ENCODE measurements around the gene COG5.

Gene COG5

GRCh38 chr7:107166736-107167426 lies 396.8 kb downstream of the COG5 start:
- H3K9me3 ChIP-seq (ENCODE audit: severe bottlenecking) = no peaks in the 10 kb centered on the region
- DNase-seq = no peak
- H3K4me3 ChIP-seq (ENCODE audit: low read depth, low read length) = peak overlapping the region; percentile 86
- H3K27me3 ChIP-seq (ENCODE audit: insufficient read depth, low read depth, severe bottlenecking) = no peaks in the 10 kb centered on the region
- H3K27ac ChIP-seq = peak overlapping the region; percentile 64
- TF ChIP-seq, protein P1, sequence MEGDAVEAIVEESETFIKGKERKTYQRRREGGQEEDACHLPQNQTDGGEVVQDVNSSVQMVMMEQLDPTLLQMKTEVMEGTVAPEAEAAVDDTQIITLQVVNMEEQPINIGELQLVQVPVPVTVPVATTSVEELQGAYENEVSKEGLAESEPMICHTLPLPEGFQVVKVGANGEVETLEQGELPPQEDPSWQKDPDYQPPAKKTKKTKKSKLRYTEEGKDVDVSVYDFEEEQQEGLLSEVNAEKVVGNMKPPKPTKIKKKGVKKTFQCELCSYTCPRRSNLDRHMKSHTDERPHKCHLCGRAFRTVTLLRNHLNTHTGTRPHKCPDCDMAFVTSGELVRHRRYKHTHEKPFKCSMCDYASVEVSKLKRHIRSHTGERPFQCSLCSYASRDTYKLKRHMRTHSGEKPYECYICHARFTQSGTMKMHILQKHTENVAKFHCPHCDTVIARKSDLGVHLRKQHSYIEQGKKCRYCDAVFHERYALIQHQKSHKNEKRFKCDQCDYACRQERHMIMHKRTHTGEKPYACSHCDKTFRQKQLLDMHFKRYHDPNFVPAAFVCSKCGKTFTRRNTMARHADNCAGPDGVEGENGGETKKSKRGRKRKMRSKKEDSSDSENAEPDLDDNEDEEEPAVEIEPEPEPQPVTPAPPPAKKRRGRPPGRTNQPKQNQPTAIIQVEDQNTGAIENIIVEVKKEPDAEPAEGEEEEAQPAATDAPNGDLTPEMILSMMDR (IDR thresholded peaks at IDR 0.05; ENCODE audit: low read depth, low read length) = no peak
- H3K36me3 ChIP-seq = no peaks in the 10 kb centered on the region

- Histone ChIP-seq H3K27ac (no peak overlapping the region), H3K4me3 (ENCODE audit: low read depth, low read length) (no peak overlapping the region), H3K27me3 (ENCODE audit: insufficient read depth, low read depth, severe bottlenecking) (no peaks in the 10 kb centered on the region), H3K36me3 (no peaks in the 10 kb centered on the region), H3K9me3 (ENCODE audit: severe bottlenecking) (no peaks in the 10 kb centered on the region)
- DNase-seq = no peak
- TF ChIP-seq, protein P1 (IDR thresholded peaks at IDR 0.05; ENCODE audit: low read depth, low read length) = no peak
Measured at GRCh38 chr7:107165341-107165740, 398.4 kb downstream of the COG5 start.

DNA sequence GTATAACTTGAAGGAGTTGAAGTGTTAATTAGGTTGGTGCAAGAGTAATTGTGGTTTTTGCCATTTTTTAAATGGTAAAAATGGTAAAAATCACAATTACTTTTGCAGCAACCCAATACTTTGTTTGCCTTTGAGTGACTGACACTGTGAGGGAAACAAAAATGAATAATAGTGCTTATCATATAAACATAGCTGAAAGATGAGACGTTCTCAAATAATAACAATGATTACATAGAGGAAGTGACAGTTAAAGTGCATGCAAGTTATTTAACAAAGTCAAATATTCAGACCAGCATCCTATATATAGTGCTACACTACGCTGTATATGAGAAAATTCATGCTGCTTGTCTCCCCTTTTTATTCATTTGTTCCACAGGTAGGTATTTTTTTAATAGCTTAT lies 399.6 kb downstream of the COG5 start:
- Histone ChIP-seq H3K27me3 (ENCODE audit: insufficient read depth, low read depth, severe bottlenecking) (no peaks in the 10 kb centered on the region), H3K36me3 (no peaks in the 10 kb centered on the region), H3K9me3 (ENCODE audit: severe bottlenecking) (no peaks in the 10 kb centered on the region), H3K4me3 (ENCODE audit: low read depth, low read length) (no peak overlapping the region), H3K27ac (no peak overlapping the region)
- TF ChIP-seq, protein P1 (IDR thresholded peaks at IDR 0.05; ENCODE audit: low read depth, low read length) = no peak
- DNase-seq = no peak

- TF ChIP-seq, protein P1 (IDR thresholded peaks at IDR 0.05; ENCODE audit: low read depth, low read length) = no peak
- H3K9me3 ChIP-seq (ENCODE audit: severe bottlenecking) = no peaks in the 10 kb centered on the region
- DNase-seq = no peak
- H3K27me3 ChIP-seq (ENCODE audit: insufficient read depth, low read depth, severe bottlenecking) = no peaks in the 10 kb centered on the region
- no peak overlapping the region for H3K4me3 ChIP-seq (ENCODE audit: low read depth, low read length)
- no peak overlapping the region for H3K27ac ChIP-seq
- H3K36me3 ChIP-seq = no peaks in the 10 kb centered on the region
Measured at GRCh38 chr7:107162475-107162874, 401.2 kb downstream of the COG5 start.

DNA sequence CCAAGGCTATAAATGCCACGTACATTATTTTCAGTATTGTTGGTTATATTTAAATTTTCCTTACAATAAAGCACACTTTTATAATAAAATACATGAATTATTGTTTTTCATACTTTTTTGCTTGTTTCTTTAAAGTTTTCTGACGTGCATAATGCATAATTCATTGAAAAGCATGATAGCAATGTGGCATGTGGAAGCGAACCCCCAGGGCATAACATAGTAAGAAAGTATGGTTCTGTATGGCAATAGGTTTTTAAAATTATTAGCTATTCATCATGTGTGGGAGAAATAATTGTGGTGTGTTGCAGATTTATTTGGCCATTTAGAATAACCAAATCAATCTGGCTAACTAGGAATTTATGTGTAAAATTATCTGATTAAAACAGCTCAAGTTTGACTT lies 402.3 kb downstream of the COG5 start:
- Histone ChIP-seq H3K36me3 (no peaks in the 10 kb centered on the region), H3K27ac (no peak overlapping the region)
- no peak for DNase-seq

More for the DNA sequence above, 402.3 kb downstream of the COG5 start:
- Histone ChIP-seq H3K4me3 (ENCODE audit: low read depth, low read length) (no peak overlapping the region), H3K27me3 (ENCODE audit: insufficient read depth, low read depth, severe bottlenecking) (no peaks in the 10 kb centered on the region), H3K9me3 (ENCODE audit: severe bottlenecking) (no peaks in the 10 kb centered on the region)
- TF ChIP-seq, protein P1 (IDR thresholded peaks at IDR 0.05; ENCODE audit: low read depth, low read length) = no peak

Data from WERI-Rb-1 (cell line).